Keratinocyte (primary cell): Measurements from ENCODE around the gene SKIL. TPM values are rescaled to one million over a fixed set of nuclear protein-coding genes. Genes with fewer than 3 reads are reported as not detected.
A peak's percentile ranks its signal among the peaks of the same experiment; 100 is the strongest.

Source experiments
- DNase-seq: peaks from one replicate; pipeline ENCODE4 v3.0.0-alpha.2; 2011; ENCODE audit warnings: low read depth, missing footprints, low spot score
- FAIRE-seq: peaks from 2 replicates; lab custom pipeline; 2011; peaks lifted over from hg19 to GRCh38; lab: Jason Lieb, UNC
- H2AFZ ChIP-seq: 2 replicates; pipeline ENCODE4 v1.6.0; 2012; ENCODE audit warnings: low read length, control low read depth, inconsistent platforms; ENCODE audit not compliant: control insufficient read depth
- H3K27ac ChIP-seq: 2 replicates; pipeline ENCODE4 v1.5.1; 2011; ENCODE audit warnings: low read length; ENCODE audit not compliant: control insufficient read depth, insufficient read depth
- H3K27me3 ChIP-seq: 3 replicates; pipeline ENCODE4 v1.6.0; 2011; ENCODE audit warnings: low read length; ENCODE audit not compliant: control insufficient read depth, insufficient read depth; ENCODE audit errors: extremely low read depth
- H3K36me3 ChIP-seq, 2 experiments: 2 replicates in 1 of 2; 3 replicates in 1 of 2; pipeline ENCODE4 v1.5.1; 2011; ENCODE audit warnings: low read length in 2 of 2, mild to moderate bottlenecking in 1 of 2; ENCODE audit not compliant: control insufficient read depth in 2 of 2, insufficient read depth in 2 of 2; ENCODE audit errors: extremely low read depth in 1 of 2
- H3K4me1 ChIP-seq: 3 replicates; pipeline ENCODE4 v1.5.1; 2011; ENCODE audit warnings: low read length; ENCODE audit not compliant: control insufficient read depth, insufficient read depth; ENCODE audit errors: extremely low read depth
- H3K4me2 ChIP-seq: 3 replicates; pipeline ENCODE4 v1.6.0; 2011; ENCODE audit warnings: low read depth, low read length; ENCODE audit not compliant: control insufficient read depth, insufficient read depth; ENCODE audit errors: extremely low read depth
- H3K4me3 ChIP-seq, 3 experiments: fragments of 200-600 bp in 1 of 3; sonication (generic) in 1 of 3; 2 replicates in 2 of 3; 3 replicates in 1 of 3; pipeline ENCODE4 v1.5.1; 2011 to 2016; ENCODE audit warnings: low read length in 3 of 3, mild to moderate bottlenecking in 3 of 3, control low read depth in 2 of 3, inconsistent platforms in 1 of 3, low read depth in 1 of 3, mixed read lengths in 1 of 3, mixed run types in 1 of 3, moderate library complexity in 1 of 3; ENCODE audit not compliant: control insufficient read depth in 2 of 3, insufficient read depth in 2 of 3; ENCODE audit errors: extremely low read depth in 1 of 3
- H3K79me2 ChIP-seq: 2 replicates; pipeline ENCODE4 v1.6.0; 2012; ENCODE audit warnings: low read length; ENCODE audit not compliant: control insufficient read depth, insufficient read depth
- H3K9ac ChIP-seq: 3 replicates; pipeline ENCODE4 v1.6.0; 2011; ENCODE audit warnings: low read length; ENCODE audit not compliant: control insufficient read depth, insufficient read depth; ENCODE audit errors: extremely low read depth
- H3K9me1 ChIP-seq: 3 replicates; pipeline ENCODE4 v1.6.0; 2011; ENCODE audit warnings: low read length; ENCODE audit not compliant: control insufficient read depth, insufficient read depth; ENCODE audit errors: extremely low read depth
- H3K9me3 ChIP-seq: 2 replicates; pipeline ENCODE4 v1.5.1; 2012; ENCODE audit warnings: low read depth, low read length; ENCODE audit not compliant: control insufficient read depth
- H4K20me1 ChIP-seq: 3 replicates; pipeline ENCODE4 v1.6.0; 2011; ENCODE audit warnings: low read length; ENCODE audit not compliant: control insufficient read depth, insufficient read depth; ENCODE audit errors: extremely low read depth
- CTCF ChIP-seq, 3 experiments: IDR thresholded peaks in 1 of 3; conservative IDR thresholded peaks in 1 of 3; optimal IDR thresholded peaks in 1 of 3; 2 replicates in 2 of 3; 3 replicates in 1 of 3; pipeline versions ENCODE3 to v1.5.1; 2011; ENCODE audit warnings: low read length in 3 of 3, mild to moderate bottlenecking in 3 of 3, moderate library complexity in 2 of 3, control low read depth in 1 of 3, inconsistent platforms in 1 of 3; ENCODE audit not compliant: insufficient read depth in 2 of 3; ENCODE audit errors: extremely low read depth in 1 of 3
- EZH2 ChIP-seq: IDR thresholded peaks from one replicate; pipeline ENCODE4 v1.6.1; 2012; ENCODE audit warnings: inconsistent platforms, mild to moderate bottlenecking, low read length, moderate library complexity
- dilution Hi-C: fragments of 300-500 bp; cut with MboI; formaldehyde crosslinking; loops from one replicate; pipeline ENCODE4 v1.7.0; 2020; ENCODE audit warnings: low sequenced_read_pairs; ENCODE audit not compliant: extremely low pct_ligation_motif_present
- polyA plus RNA-seq, 5 experiments: library from polyadenylated mRNA; depleted of rRNA in 3 of 5; stranded (reverse) in 3 of 5; stranded (forward) in 1 of 5; unstranded in 1 of 5; fragments of >200 nt; gene quantifications; 1 replicate in 1 of 5; 2 replicates in 3 of 5; 3 replicates in 1 of 5; pipeline versions ENCODE4 v1.2.1 to v1.2.3, GENCODE V29; 2011 to 2012; ENCODE audit warnings: missing spikeins in 2 of 5, low read depth in 1 of 5, low replicate concordance in 1 of 5

Gene SKIL
- polyA plus RNA-seq, 1 donor (not counting 4 experiments of a cell fraction or from before 2014, with no cell fraction given): 11.0 TPM

DNA sequence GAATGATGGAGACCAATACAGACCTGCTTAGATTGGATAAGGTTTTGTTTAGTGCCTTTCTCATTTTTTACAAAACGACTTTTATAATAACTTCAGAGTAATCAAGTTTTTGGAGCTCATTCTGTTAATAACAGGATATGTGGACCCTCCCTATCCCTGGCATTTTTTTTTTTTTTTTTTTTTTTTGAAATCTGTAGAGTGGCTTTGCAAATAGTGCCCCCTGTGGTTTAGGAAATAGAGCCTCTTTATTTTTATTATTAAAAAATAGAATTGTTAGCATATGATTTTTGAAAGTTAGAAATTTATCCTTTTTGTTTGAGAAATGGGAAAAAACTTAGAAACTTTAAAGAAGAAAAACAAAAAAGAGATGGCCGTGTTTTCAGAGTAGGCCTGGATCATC is 11.4 kb downstream of the SKIL start:
- no peak overlapping the region for H3K27ac ChIP-seq
- no peak overlapping the region for H2AFZ ChIP-seq
- H3K9ac ChIP-seq: no peak overlapping the region
- H3K4me1 ChIP-seq: no peaks in the 10 kb centered on the region
- H4K20me1 ChIP-seq: no peaks in the 10 kb centered on the region
- no peak overlapping the region for H3K4me2 ChIP-seq
- no peaks in the 10 kb centered on the region for H3K9me3 ChIP-seq
- H3K79me2 ChIP-seq: peaks cover 60% of the 10 kb centered on the region
- peaks cover 0 to 2% of the 10 kb centered on the region in 2 experiments for H3K36me3 ChIP-seq
- TF ChIP-seq CTCF (optimal IDR thresholded peaks at IDR 0.05 in 1 of 3, IDR thresholded peaks at IDR 0.05 in 1 of 3, conservative IDR thresholded peaks at IDR 0.05 in 1 of 3; ENCODE audit: extremely low read depth in 1 of 3, insufficient read depth in 2 of 3, low read length in 3 of 3) (peak in 1 of 3 experiments; percentile 15), EZH2 (no peak)
- DNase-seq: no peak
- no peaks in the 10 kb centered on the region for H3K9me1 ChIP-seq
- no peak overlapping the region for H3K4me3 ChIP-seq
- FAIRE-seq: no peak
- H3K27me3 ChIP-seq: no peaks in the 10 kb centered on the region
- dilution Hi-C loops: no loop called here

GRCh38 chr3:170372190-170372879 is 14.8 kb downstream of the SKIL start:
- Histone ChIP-seq H3K4me2 (no peak overlapping the region), H2AFZ (no peak overlapping the region), H3K79me2 (peaks cover 46% of the 10 kb centered on the region), H3K9me3 (no peaks in the 10 kb centered on the region), H3K27me3 (no peaks in the 10 kb centered on the region), H4K20me1 (no peaks in the 10 kb centered on the region), H3K9ac (no peak overlapping the region), H3K36me3 (peaks cover 0 to 4% of the 10 kb centered on the region in 2 experiments), H3K27ac (no peak overlapping the region), H3K9me1 (no peaks in the 10 kb centered on the region), H3K4me1 (no peaks in the 10 kb centered on the region), H3K4me3 (no peak overlapping the region)
- dilution Hi-C loops: no loop called here
- FAIRE-seq: no peak
- DNase-seq: no peak
- TF ChIP-seq EZH2 (no peak), CTCF (optimal IDR thresholded peaks at IDR 0.05 in 1 of 3, IDR thresholded peaks at IDR 0.05 in 1 of 3, conservative IDR thresholded peaks at IDR 0.05 in 1 of 3; ENCODE audit: extremely low read depth in 1 of 3, insufficient read depth in 2 of 3, low read length in 3 of 3) (no peak)
